Measurements from ENCODE around the gene HEXIM2. TPM values are rescaled to one million over a fixed set of nuclear protein-coding genes. Genes with fewer than 3 reads are reported as not detected.

The HEXIM2 gene
- polyA plus RNA-seq, 1 donor (not counting 4 experiments of a cell fraction or from before 2014, with no cell fraction given), result 2.3 TPM

DNA sequence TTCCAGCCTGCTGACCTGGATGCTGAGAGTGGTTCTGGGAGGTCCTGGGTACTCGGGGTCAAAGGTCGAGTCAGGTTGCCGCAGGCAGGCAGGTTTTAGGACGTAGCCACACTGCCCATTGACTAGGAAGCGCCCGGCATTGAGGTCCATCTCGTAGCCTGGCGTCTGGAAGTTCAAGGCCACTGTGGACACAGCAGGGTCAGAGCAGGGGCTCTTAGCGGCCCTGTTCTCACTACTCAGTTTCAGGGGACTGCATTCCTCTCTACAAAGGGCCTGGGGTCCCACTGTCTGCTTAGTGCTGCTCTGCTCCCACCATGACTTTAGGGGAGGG lies 48.3 kb upstream of the HEXIM2 start:
- no peak for DNase-seq (ENCODE audit: low read depth, low spot score)
- H3K36me3 ChIP-seq (ENCODE audit: control insufficient read depth in 2 of 2, extremely low read depth in 1 of 2, insufficient read depth in 2 of 2, low read length in 2 of 2), result peaks cover 16 to 28% of the 10 kb centered on the region in 2 experiments

DNA sequence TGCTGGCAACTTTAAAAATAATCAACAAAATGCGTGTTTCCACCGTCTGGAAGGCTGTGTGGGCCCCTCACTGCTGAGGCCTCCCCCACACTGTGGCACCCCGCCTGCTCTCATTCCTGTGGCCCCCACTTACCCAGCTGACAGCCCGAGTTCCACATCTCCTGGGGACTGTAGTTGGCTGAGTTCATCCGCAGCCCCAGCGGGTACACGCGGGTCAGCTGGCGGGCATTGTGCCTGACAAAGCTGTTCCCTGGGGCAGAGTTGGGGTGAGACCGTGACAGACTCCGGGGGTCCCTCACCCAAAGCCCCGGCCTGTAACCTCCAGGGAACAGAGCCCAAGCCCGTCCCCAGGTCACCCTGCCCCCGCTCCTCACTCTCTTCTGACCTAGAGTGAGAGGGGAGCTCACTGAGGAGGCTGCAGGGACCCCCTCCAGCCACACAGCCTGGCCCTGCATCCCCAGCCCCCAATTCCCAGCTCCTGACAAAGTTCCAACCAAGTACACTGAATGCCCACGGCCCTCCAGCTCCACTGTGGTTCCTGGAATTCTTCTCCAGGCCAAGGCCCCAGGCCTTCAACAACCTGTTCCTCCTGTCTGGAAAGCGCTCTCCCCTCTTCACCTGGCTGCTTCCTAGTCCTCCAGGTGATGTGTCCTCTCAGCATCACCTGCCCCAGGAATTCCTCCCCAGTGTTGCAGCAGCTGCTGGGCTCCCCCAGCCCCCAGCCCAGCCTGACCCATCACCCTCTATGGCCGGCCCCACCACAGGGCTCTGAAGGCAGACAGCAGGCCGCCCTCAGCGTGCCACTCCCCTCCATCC lies 47.4 kb upstream of the HEXIM2 start:
- FAIRE-seq, result no peak
- no peak for DNase-seq (ENCODE audit: low read depth, low spot score)
- Histone ChIP-seq H3K27ac (ENCODE audit: control insufficient read depth, insufficient read depth, low read length) (no peak overlapping the region), H4K20me1 (ENCODE audit: control insufficient read depth, extremely low read depth, insufficient read depth, low read length) (no peaks in the 10 kb centered on the region), H3K9me3 (ENCODE audit: control insufficient read depth, low read depth, low read length) (no peaks in the 10 kb centered on the region), H3K27me3 (ENCODE audit: control insufficient read depth, extremely low read depth, insufficient read depth, low read length) (no peaks in the 10 kb centered on the region), H3K9me1 (ENCODE audit: control insufficient read depth, extremely low read depth, insufficient read depth, low read length) (no peaks in the 10 kb centered on the region), H3K36me3 (ENCODE audit: control insufficient read depth in 2 of 2, extremely low read depth in 1 of 2, insufficient read depth in 2 of 2, low read length in 2 of 2) (peaks cover 15 to 28% of the 10 kb centered on the region in 2 experiments), H2AFZ (ENCODE audit: control insufficient read depth, low read length) (no peak overlapping the region), H3K4me1 (ENCODE audit: control insufficient read depth, extremely low read depth, insufficient read depth, low read length) (no peaks in the 10 kb centered on the region), H3K4me2 (ENCODE audit: control insufficient read depth, extremely low read depth, insufficient read depth, low read depth, low read length) (no peak overlapping the region), H3K4me3 (ENCODE audit: control insufficient read depth in 2 of 3, extremely low read depth in 1 of 3, insufficient read depth in 2 of 3, low read depth in 1 of 3, low read length in 3 of 3) (no peak overlapping the region), H3K9ac (ENCODE audit: control insufficient read depth, extremely low read depth, insufficient read depth, low read length) (no peak overlapping the region), H3K79me2 (ENCODE audit: control insufficient read depth, insufficient read depth, low read length) (no peaks in the 10 kb centered on the region)
- TF ChIP-seq EZH2 (IDR thresholded peaks at IDR 0.05; ENCODE audit: low read length) (no peak), CTCF (optimal IDR thresholded peaks at IDR 0.05 in 1 of 3, IDR thresholded peaks at IDR 0.05 in 1 of 3, conservative IDR thresholded peaks at IDR 0.05 in 1 of 3; ENCODE audit: extremely low read depth in 1 of 3, insufficient read depth in 2 of 3, low read length in 3 of 3) (no peak)
- dilution Hi-C loops (cut with MboI; ENCODE audit: extremely low pct_ligation_motif_present, low sequenced_read_pairs), result no loop called here

More for the DNA sequence above, 48.3 kb upstream of the HEXIM2 start:
- FAIRE-seq, result no peak
- Histone ChIP-seq H2AFZ (ENCODE audit: control insufficient read depth, low read length) (no peak overlapping the region), H3K79me2 (ENCODE audit: control insufficient read depth, insufficient read depth, low read length) (no peaks in the 10 kb centered on the region), H3K4me1 (ENCODE audit: control insufficient read depth, extremely low read depth, insufficient read depth, low read length) (no peaks in the 10 kb centered on the region), H3K9me1 (ENCODE audit: control insufficient read depth, extremely low read depth, insufficient read depth, low read length) (no peaks in the 10 kb centered on the region), H3K4me2 (ENCODE audit: control insufficient read depth, extremely low read depth, insufficient read depth, low read depth, low read length) (no peak overlapping the region), H3K27ac (ENCODE audit: control insufficient read depth, insufficient read depth, low read length) (no peak overlapping the region), H3K4me3 (ENCODE audit: control insufficient read depth in 2 of 3, extremely low read depth in 1 of 3, insufficient read depth in 2 of 3, low read depth in 1 of 3, low read length in 3 of 3) (no peak overlapping the region), H3K9ac (ENCODE audit: control insufficient read depth, extremely low read depth, insufficient read depth, low read length) (no peak overlapping the region), H4K20me1 (ENCODE audit: control insufficient read depth, extremely low read depth, insufficient read depth, low read length) (peaks cover 3% of the 10 kb centered on the region), H3K27me3 (ENCODE audit: control insufficient read depth, extremely low read depth, insufficient read depth, low read length) (no peaks in the 10 kb centered on the region), H3K9me3 (ENCODE audit: control insufficient read depth, low read depth, low read length) (no peaks in the 10 kb centered on the region)
- no peak for TF ChIP-seq CTCF (optimal IDR thresholded peaks at IDR 0.05 in 1 of 3, IDR thresholded peaks at IDR 0.05 in 1 of 3, conservative IDR thresholded peaks at IDR 0.05 in 1 of 3; ENCODE audit: extremely low read depth in 1 of 3, insufficient read depth in 2 of 3, low read length in 3 of 3)
- TF ChIP-seq EZH2 (IDR thresholded peaks at IDR 0.05; ENCODE audit: low read length), result no peak
- dilution Hi-C loops (cut with MboI; ENCODE audit: extremely low pct_ligation_motif_present, low sequenced_read_pairs), result no loop called here
